ENCODE measurements around the gene CACNA1C.
A peak's percentile ranks its signal among the peaks of the same experiment; 100 is the strongest.

Gene CACNA1C

GRCh38 chr12:2052826-2053678 is at the start of gene CACNA1C:
Gene CACNA1C (plus strand): TSS chr12:2052987. CDS start chr12:2053563, 576 bp downstream.
- peak within 1 kb of the TSS; percentile 82 for H3K4me3 ChIP-seq (ENCODE audit: low read depth, low read length)
- TF ChIP-seq CTCF (IDR thresholded peaks at IDR 0.05; ENCODE audit: low read depth, low read length), result 0 out of 2 replicates have a peak, but pooled peaks have one; percentile 2

- no peak for TF ChIP-seq CTCF (IDR thresholded peaks at IDR 0.05; ENCODE audit: low read depth, low read length)
- H3K4me3 ChIP-seq (ENCODE audit: low read depth, low read length), result peak overlapping the region; percentile 90
These were observed 49.1 kb upstream of the CACNA1C start for GRCh38 chr12:2003676-2004112.

- TF ChIP-seq CTCF (IDR thresholded peaks at IDR 0.05; ENCODE audit: low read depth, low read length), result no peak
- peak within 1 kb of the TSS; percentile 90 for H3K4me3 ChIP-seq (ENCODE audit: low read depth, low read length)
These were observed 48.5 kb upstream of the CACNA1C start, which contains the start of gene DCP1B for GRCh38 chr12:2004113-2004929. Gene DCP1B (minus strand): TSS chr12:2004457. CDS start chr12:2004431, 26 bp downstream.

GRCh38 chr12:2008677-2009076 is 44.1 kb upstream of the CACNA1C start:
- no peak for TF ChIP-seq CTCF (IDR thresholded peaks at IDR 0.05; ENCODE audit: low read depth, low read length)
- H3K4me3 ChIP-seq (ENCODE audit: low read depth, low read length), result no peak overlapping the region

- no peak for TF ChIP-seq CTCF (IDR thresholded peaks at IDR 0.05; ENCODE audit: low read depth, low read length)
- H3K4me3 ChIP-seq (ENCODE audit: low read depth, low read length), result no peak overlapping the region
These were observed 43.2 kb upstream of the CACNA1C start for GRCh38 chr12:2009623-2010022.

GRCh38 chr12:2011643-2012607 is 40.9 kb upstream of the CACNA1C start:
- TF ChIP-seq CTCF (IDR thresholded peaks at IDR 0.05; ENCODE audit: low read depth, low read length), result no peak
- no peak overlapping the region for H3K4me3 ChIP-seq (ENCODE audit: low read depth, low read length)

Data from WI38 (cell line).